Mesothelial cell of epicardium (in vitro differentiated cells): ENCODE results near the gene CEP41. TPM values are rescaled to one million over a fixed set of nuclear protein-coding genes. Genes with fewer than 3 reads are reported as not detected.

Source experiments
- DNase-seq, 2 experiments: peaks; one replicate each; pipeline ENCODE4 v3.0.0; 2021; ENCODE audit warnings: low spot score in 2 of 2; ENCODE audit not compliant: unreplicated experiment in 2 of 2
- H3K27ac Mint-ChIP-seq: 2 replicates; pipeline ENCODE4 v1.8.0; 2021; ENCODE audit warnings: mixed read lengths
- H3K27me3 Mint-ChIP-seq: 2 replicates; pipeline ENCODE4 v1.8.0; 2021; ENCODE audit warnings: low read depth, mixed read lengths
- H3K36me3 Mint-ChIP-seq: 2 replicates; pipeline ENCODE4 v1.8.0; 2021; ENCODE audit warnings: mixed read lengths
- H3K4me1 Mint-ChIP-seq: 2 replicates; pipeline ENCODE4 v1.8.0; 2021; ENCODE audit warnings: mixed read lengths
- H3K4me3 Mint-ChIP-seq: 2 replicates; pipeline ENCODE4 v1.8.0; 2021; ENCODE audit warnings: mild to moderate bottlenecking, moderate library complexity, mixed read lengths
- H3K9me3 Mint-ChIP-seq: 2 replicates; pipeline ENCODE4 v1.8.0; 2021; ENCODE audit warnings: mixed read lengths
- total RNA-seq: library from RNA; stranded (reverse); gene quantifications from 3 replicates; pipeline ENCODE4 v1.2.1, GENCODE V29; 2021
- TF ChIP-seq, protein P1 (sequence below): fragments of 200-600 bp; sonication (generic); IDR thresholded peaks from one replicate; pipeline ENCODE4 v1.5.0; 2021; ENCODE audit warnings: antibody characterized with exemption; ENCODE audit not compliant: unreplicated experiment

The CEP41 gene
- total RNA-seq, 1 donor from 2014 or later: 22.5 TPM

GRCh38 chr7:130486114-130486953, 45.5 kb upstream of the CEP41 start:
- TF ChIP-seq, protein P1, sequence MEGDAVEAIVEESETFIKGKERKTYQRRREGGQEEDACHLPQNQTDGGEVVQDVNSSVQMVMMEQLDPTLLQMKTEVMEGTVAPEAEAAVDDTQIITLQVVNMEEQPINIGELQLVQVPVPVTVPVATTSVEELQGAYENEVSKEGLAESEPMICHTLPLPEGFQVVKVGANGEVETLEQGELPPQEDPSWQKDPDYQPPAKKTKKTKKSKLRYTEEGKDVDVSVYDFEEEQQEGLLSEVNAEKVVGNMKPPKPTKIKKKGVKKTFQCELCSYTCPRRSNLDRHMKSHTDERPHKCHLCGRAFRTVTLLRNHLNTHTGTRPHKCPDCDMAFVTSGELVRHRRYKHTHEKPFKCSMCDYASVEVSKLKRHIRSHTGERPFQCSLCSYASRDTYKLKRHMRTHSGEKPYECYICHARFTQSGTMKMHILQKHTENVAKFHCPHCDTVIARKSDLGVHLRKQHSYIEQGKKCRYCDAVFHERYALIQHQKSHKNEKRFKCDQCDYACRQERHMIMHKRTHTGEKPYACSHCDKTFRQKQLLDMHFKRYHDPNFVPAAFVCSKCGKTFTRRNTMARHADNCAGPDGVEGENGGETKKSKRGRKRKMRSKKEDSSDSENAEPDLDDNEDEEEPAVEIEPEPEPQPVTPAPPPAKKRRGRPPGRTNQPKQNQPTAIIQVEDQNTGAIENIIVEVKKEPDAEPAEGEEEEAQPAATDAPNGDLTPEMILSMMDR: peak; percentile 68
- Mint-ChIP-seq H3K36me3 (no peaks in the 10 kb centered on the region), H3K4me1 (peaks cover 90% of the 10 kb centered on the region), H3K27me3 (no peaks in the 10 kb centered on the region), H3K27ac (peak overlapping the region; percentile 97), H3K4me3 (peak overlapping the region; percentile 65), H3K9me3 (no peaks in the 10 kb centered on the region)
- peak in 1 of 2 experiments; percentile 49 for DNase-seq

GRCh38 chr7:130485734-130486113, 44.9 kb upstream of the CEP41 start:
- peak overlapping the region; percentile 91 for H3K27ac Mint-ChIP-seq
- TF ChIP-seq, protein P1: no peak
- no peak for DNase-seq
- no peaks in the 10 kb centered on the region for H3K36me3 Mint-ChIP-seq
- H3K27me3 Mint-ChIP-seq: no peaks in the 10 kb centered on the region
- peaks cover 84% of the 10 kb centered on the region for H3K4me1 Mint-ChIP-seq
- peak overlapping the region; percentile 65 for H3K4me3 Mint-ChIP-seq
- H3K9me3 Mint-ChIP-seq: no peaks in the 10 kb centered on the region

DNA sequence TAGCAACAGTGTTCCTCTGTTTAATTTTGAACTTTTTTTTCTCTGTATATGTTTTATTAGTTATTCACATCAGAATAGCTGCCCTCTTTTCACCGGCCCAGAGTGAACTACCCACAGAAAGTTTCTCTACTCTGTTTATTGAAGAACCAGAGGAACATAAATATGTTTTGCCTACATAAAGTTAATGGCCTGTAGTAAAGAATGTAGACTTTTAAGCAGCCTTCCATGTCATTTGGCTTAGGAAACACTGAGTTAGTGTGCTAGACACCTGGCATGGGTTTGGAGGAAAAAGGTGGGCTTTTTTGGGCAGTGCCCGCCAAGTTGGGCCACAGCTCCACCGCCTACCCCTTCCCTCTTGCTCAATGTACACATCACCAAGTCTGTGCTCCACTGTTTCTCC, 42.2 kb upstream of the CEP41 start:
- TF ChIP-seq, protein P1: no peak
- Mint-ChIP-seq H3K4me1 (peaks cover 59% of the 10 kb centered on the region), H3K27me3 (no peaks in the 10 kb centered on the region), H3K27ac (no peak overlapping the region), H3K9me3 (peaks cover 5% of the 10 kb centered on the region), H3K36me3 (peaks cover 3% of the 10 kb centered on the region), H3K4me3 (no peak overlapping the region)
- DNase-seq: no peak

GRCh38 chr7:130481898-130482297, 41.1 kb upstream of the CEP41 start:
- Mint-ChIP-seq H3K27me3 (no peaks in the 10 kb centered on the region), H3K4me3 (no peak overlapping the region), H3K9me3 (peaks cover 5% of the 10 kb centered on the region), H3K4me1 (peaks cover 53% of the 10 kb centered on the region), H3K27ac (peak overlapping the region; percentile 89), H3K36me3 (peaks cover 3% of the 10 kb centered on the region)
- TF ChIP-seq, protein P1: no peak
- DNase-seq: no peak

DNA sequence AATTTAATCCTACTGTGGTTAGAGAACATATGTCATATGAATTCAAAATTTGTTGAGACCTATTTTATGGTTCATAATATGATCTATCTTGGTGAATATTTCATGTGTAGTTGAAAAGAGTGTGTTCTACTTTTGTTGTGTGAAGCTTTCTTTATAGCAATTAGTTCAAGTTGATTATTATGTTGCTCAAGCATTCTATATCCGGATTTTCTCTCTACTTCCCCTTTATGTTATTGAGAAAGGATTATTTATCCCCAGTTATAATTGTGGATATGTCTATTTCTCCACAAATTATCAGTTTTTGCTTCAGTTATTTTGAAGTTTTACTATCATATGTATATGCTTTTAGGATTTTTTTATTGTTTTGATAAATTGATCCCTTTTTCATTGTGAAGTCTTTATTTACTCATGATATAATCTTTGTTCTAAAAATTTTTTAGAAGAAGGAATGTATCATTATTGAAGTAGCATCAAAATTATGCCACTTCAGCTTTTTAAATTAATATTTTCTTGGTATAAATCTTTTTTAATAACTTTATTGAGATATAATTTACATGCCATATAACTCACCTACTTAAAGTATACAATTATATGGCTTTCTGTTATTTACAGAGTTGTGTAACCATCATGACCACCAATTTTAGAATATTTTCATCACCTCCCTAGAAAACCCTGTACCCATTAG, 39.0 kb upstream of the CEP41 start:
- peaks cover 48% of the 10 kb centered on the region for H3K4me1 Mint-ChIP-seq
- no peak for DNase-seq
- peaks cover 5% of the 10 kb centered on the region for H3K9me3 Mint-ChIP-seq
- TF ChIP-seq, protein P1: no peak
- no peaks in the 10 kb centered on the region for H3K27me3 Mint-ChIP-seq
- no peak overlapping the region for H3K4me3 Mint-ChIP-seq
- peaks cover 3% of the 10 kb centered on the region for H3K36me3 Mint-ChIP-seq
- no peak overlapping the region for H3K27ac Mint-ChIP-seq
